Measurements from ENCODE around the gene UCHL5.
A peak's percentile ranks its signal among the peaks of the same experiment; 100 is the strongest.

Gene UCHL5

GRCh38 chr1:193086342-193086741 is 27.2 kb upstream of the UCHL5 start:
- POLR2A ChIA-PET: interaction anchor here (1.0 kb wide), 1 partner anchor 37 kb away, joined by 4 read pairs; no protein-coding TSS in a partner anchor
- TF ChIP-seq, protein P1, sequence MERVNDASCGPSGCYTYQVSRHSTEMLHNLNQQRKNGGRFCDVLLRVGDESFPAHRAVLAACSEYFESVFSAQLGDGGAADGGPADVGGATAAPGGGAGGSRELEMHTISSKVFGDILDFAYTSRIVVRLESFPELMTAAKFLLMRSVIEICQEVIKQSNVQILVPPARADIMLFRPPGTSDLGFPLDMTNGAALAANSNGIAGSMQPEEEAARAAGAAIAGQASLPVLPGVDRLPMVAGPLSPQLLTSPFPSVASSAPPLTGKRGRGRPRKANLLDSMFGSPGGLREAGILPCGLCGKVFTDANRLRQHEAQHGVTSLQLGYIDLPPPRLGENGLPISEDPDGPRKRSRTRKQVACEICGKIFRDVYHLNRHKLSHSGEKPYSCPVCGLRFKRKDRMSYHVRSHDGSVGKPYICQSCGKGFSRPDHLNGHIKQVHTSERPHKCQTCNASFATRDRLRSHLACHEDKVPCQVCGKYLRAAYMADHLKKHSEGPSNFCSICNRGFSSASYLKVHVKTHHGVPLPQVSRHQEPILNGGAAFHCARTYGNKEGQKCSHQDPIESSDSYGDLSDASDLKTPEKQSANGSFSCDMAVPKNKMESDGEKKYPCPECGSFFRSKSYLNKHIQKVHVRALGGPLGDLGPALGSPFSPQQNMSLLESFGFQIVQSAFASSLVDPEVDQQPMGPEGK (tag by site-specific recombination; IDR thresholded peaks at IDR 0.05): no peak
- no peak for TF ChIP-seq ZXDB (tag by site-specific recombination; IDR thresholded peaks at IDR 0.05)
- no peak for TF ChIP-seq ZNF747 (tag by site-specific recombination; IDR thresholded peaks at IDR 0.05)
- TF ChIP-seq SCRT1 (tag by site-specific recombination; IDR thresholded peaks at IDR 0.05; ENCODE audit: borderline replicate concordance): no peak
- TF ChIP-seq ZNF624 (tag by site-specific recombination; IDR thresholded peaks at IDR 0.05): no peak
- TF ChIP-seq ZNF366 (tag by site-specific recombination; conservative IDR thresholded peaks at IDR 0.05): no peak
- TF ChIP-seq ZNF664 (tag by site-specific recombination; IDR thresholded peaks at IDR 0.05): no peak
- TF ChIP-seq KLF1 (tag by site-specific recombination; IDR thresholded peaks at IDR 0.05): no peak
- TF ChIP-seq ZNF785 (tag by site-specific recombination; IDR thresholded peaks at IDR 0.05): no peak
- TF ChIP-seq ZNF610 (tag by site-specific recombination; IDR thresholded peaks at IDR 0.05; ENCODE audit: borderline replicate concordance): no peak
- no peak overlapping the region for H3K27ac ChIP-seq (ENCODE audit: extremely low read depth, low read depth, low read length)
- H3K36me3 ChIP-seq (ENCODE audit: control insufficient read depth in 2 of 2, insufficient read depth in 1 of 2, low read length in 2 of 2): peaks cover 19 to 45% of the 10 kb centered on the region in 2 experiments
- no peaks in the 10 kb centered on the region for H3K9me3 ChIP-seq (ENCODE audit: control insufficient read depth, insufficient read depth, low read depth, low read length)
- CTCF ChIA-PET: interaction anchor here (0.6 kb wide), 2 partner anchors 11 to 234 kb away, joined by 3 read pairs; no protein-coding TSS in a partner anchor
- no peaks in the 10 kb centered on the region for H3K4me1 ChIP-seq (ENCODE audit: control insufficient read depth, insufficient read depth, low read length)
- H3K4me3 ChIP-seq (ENCODE audit: low read depth, low read length): no peak overlapping the region

GRCh38 chr1:193085263-193085662 is 26.1 kb upstream of the UCHL5 start:
- TF ChIP-seq PRDM6 (tag by site-specific recombination; IDR thresholded peaks at IDR 0.05) (peak; percentile 84), ZNF530 (tag by site-specific recombination; IDR thresholded peaks at IDR 0.05; ENCODE audit: low read depth) (no peak), ZFP69B (tag by site-specific recombination; IDR thresholded peaks at IDR 0.05) (no peak)
- CTCF ChIA-PET: interaction anchor here (0.6 to 1.2 kb wide), 4 partner anchors 14 to 1243 kb away, joined by 3 to 5 read pairs (median 4); no protein-coding TSS in a partner anchor
- POLR2A ChIA-PET: interaction anchor here (1.0 kb wide), 1 partner anchor 20 kb away, joined by 4 read pairs; the partner anchor contains the start of gene GLRX2
- H3K27ac ChIP-seq (ENCODE audit: extremely low read depth, low read depth, low read length): no peak overlapping the region
- no peaks in the 10 kb centered on the region for H3K9me3 ChIP-seq (ENCODE audit: control insufficient read depth, insufficient read depth, low read depth, low read length)
- no peak overlapping the region for H3K4me3 ChIP-seq (ENCODE audit: low read depth, low read length)
- peaks cover 19 to 53% of the 10 kb centered on the region in 2 experiments for H3K36me3 ChIP-seq (ENCODE audit: control insufficient read depth in 2 of 2, insufficient read depth in 1 of 2, low read length in 2 of 2)
- no peaks in the 10 kb centered on the region for H3K4me1 ChIP-seq (ENCODE audit: control insufficient read depth, insufficient read depth, low read length)

DNA sequence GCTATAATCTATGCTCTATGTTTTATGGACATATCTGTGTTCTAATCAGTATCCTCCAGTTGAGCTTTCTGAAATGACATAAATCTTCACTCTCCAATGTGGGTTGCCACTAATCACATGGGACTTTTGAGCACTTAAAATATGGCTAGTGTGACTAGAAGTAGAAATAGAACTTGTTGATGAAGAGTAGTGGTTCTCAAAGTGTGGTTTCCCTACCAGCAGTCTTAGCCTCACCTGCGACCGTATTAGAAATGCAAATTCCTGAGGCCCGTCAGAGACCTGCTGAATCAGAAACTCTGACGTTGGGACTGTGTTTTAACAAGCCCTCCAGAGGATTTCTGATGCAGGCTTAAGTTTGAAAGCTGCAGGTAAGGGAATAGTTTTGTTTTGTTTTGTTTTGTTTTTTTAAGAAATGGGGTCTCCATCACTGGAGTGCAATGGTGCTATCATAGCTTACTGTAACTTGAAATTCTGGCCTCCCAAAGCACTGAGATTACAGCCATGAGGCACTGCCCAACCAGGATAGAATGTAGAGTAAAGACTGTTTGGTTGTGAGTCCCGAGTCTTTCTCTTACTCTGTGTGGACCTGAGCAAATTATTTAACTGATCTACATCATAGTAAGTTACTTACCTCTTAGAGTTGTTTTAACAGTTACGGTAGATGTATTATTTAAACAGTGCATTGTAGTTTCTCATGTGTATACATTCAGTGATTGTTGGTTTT is 24.4 kb upstream of the UCHL5 start:
- Histone ChIP-seq H3K4me3 (ENCODE audit: low read depth, low read length) (no peak overlapping the region), H3K36me3 (ENCODE audit: control insufficient read depth in 2 of 2, insufficient read depth in 1 of 2, low read length in 2 of 2) (peaks cover 28 to 69% of the 10 kb centered on the region in 2 experiments), H3K4me1 (ENCODE audit: control insufficient read depth, insufficient read depth, low read length) (no peaks in the 10 kb centered on the region), H3K9me3 (ENCODE audit: control insufficient read depth, insufficient read depth, low read depth, low read length) (no peaks in the 10 kb centered on the region), H3K27ac (ENCODE audit: extremely low read depth, low read depth, low read length) (no peak overlapping the region)
- CTCF ChIA-PET: no interaction called here
- POLR2A ChIA-PET: no interaction called here
- TF ChIP-seq ZNF37A (tag by site-specific recombination; IDR thresholded peaks at IDR 0.05): no peak
- TF ChIP-seq, protein P2, sequence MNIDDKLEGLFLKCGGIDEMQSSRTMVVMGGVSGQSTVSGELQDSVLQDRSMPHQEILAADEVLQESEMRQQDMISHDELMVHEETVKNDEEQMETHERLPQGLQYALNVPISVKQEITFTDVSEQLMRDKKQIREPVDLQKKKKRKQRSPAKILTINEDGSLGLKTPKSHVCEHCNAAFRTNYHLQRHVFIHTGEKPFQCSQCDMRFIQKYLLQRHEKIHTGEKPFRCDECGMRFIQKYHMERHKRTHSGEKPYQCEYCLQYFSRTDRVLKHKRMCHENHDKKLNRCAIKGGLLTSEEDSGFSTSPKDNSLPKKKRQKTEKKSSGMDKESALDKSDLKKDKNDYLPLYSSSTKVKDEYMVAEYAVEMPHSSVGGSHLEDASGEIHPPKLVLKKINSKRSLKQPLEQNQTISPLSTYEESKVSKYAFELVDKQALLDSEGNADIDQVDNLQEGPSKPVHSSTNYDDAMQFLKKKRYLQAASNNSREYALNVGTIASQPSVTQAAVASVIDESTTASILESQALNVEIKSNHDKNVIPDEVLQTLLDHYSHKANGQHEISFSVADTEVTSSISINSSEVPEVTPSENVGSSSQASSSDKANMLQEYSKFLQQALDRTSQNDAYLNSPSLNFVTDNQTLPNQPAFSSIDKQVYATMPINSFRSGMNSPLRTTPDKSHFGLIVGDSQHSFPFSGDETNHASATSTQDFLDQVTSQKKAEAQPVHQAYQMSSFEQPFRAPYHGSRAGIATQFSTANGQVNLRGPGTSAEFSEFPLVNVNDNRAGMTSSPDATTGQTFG (tag by site-specific recombination; IDR thresholded peaks at IDR 0.05; ENCODE audit: borderline replicate concordance): no peak
- TF ChIP-seq ZNF747 (tag by site-specific recombination; IDR thresholded peaks at IDR 0.05): no peak
- TF ChIP-seq SP2 (tag by site-specific recombination; IDR thresholded peaks at IDR 0.05): no peak
- TF ChIP-seq ZNF311 (tag by site-specific recombination; IDR thresholded peaks at IDR 0.05; ENCODE audit: borderline replicate concordance): no peak
- TF ChIP-seq MYNN (tag by site-specific recombination; IDR thresholded peaks at IDR 0.05; ENCODE audit: borderline replicate concordance): no peak
- no peak for TF ChIP-seq ZNF335 (tag by site-specific recombination; conservative IDR thresholded peaks at IDR 0.05)
- no peak for TF ChIP-seq ZNF19 (tag by site-specific recombination; IDR thresholded peaks at IDR 0.05; ENCODE audit: low read depth)
- no peak for TF ChIP-seq ZNF654 (tag by site-specific recombination; IDR thresholded peaks at IDR 0.05; ENCODE audit: low read depth)
